Stomach (tissue), 9 donors: ENCODE results near the gene MAOA. TPM values are rescaled to one million over a fixed set of nuclear protein-coding genes. Genes with fewer than 3 reads are reported as not detected.

Source experiments
- DNase-seq, 2 donors: peaks; one replicate each; pipeline versions ENCODE4 v3.0.0 to v3.0.0-alpha.2; 2013 to 2019
- H3K27ac ChIP-seq, 5 donors: fragments of 200-600 bp in 4 of 5; sonication (generic) in 4 of 5; one replicate each; pipeline ENCODE4 v1.5.1; 2013 to 2019; ENCODE audit warnings: mild to moderate bottlenecking in 1 of 5, moderate library complexity in 1 of 5
- H3K27me3 ChIP-seq, 3 donors: fragments of 200-600 bp; sonication (generic); one replicate each; pipeline ENCODE4 v1.5.1; 2017 to 2019; ENCODE audit warnings: mixed run types in 1 of 3
- H3K36me3 ChIP-seq, 4 donors: fragments of 200-600 bp; sonication (generic); 1 replicate in 3 of 4; 2 replicates in 1 of 4; pipeline ENCODE4 v1.5.1; 2016 to 2019
- H3K4me1 ChIP-seq, 4 donors: fragments of 200-600 bp; sonication (generic); one replicate each; pipeline ENCODE4 v1.5.1; 2016 to 2019
- H3K4me3 ChIP-seq, 4 donors: fragments of 200-600 bp; sonication (generic) in 3 of 4; one replicate each; pipeline ENCODE4 v1.5.1; 2016 to 2019; ENCODE audit warnings: mild to moderate bottlenecking in 1 of 4
- H3K9me3 ChIP-seq, 4 donors: fragments of 200-600 bp; sonication (generic); one replicate each; pipeline ENCODE4 v1.5.1; 2016 to 2019
- CTCF ChIP-seq, 7 experiments: fragments of 450-650 bp in 4 of 7; fragments of 200-600 bp in 3 of 7; sonication (generic) in 3 of 7; IDR thresholded peaks; one replicate each; pipeline ENCODE4 v1.5.1; 2016 to 2019; ENCODE audit warnings: antibody characterized with exemption in 7 of 7, control low read depth in 2 of 7, mild to moderate bottlenecking in 1 of 7
- EP300 ChIP-seq: sonication (generic); formaldehyde crosslinking; IDR thresholded peaks from one replicate; pipeline ENCODE4 v1.6.1; 2017; ENCODE audit warnings: antibody characterized with exemption
- POLR2A ChIP-seq, 4 donors: fragments of 450-650 bp; IDR thresholded peaks; one replicate each; pipeline ENCODE4 v1.6.1; 2016; ENCODE audit warnings: antibody characterized with exemption in 4 of 4, control low read depth in 2 of 4, mild to moderate bottlenecking in 1 of 4, moderate library complexity in 1 of 4
- POLR2AphosphoS5 ChIP-seq, 3 donors: sonication (generic); formaldehyde crosslinking; IDR thresholded peaks; one replicate each; pipeline ENCODE4 v1.6.1; 2016; ENCODE audit warnings: antibody characterized with exemption in 3 of 3
- WGBS, 5 donors: extraction: QIAGEN DNeasy Blood & Tissue Kit in 3 of 5; methylation state at CpG; one replicate each; pipeline versions ENCODE4 v1.1.5 to v1.1.7; 2013 to 2018; 5-methylcytosine and 5-hydroxymethylcytosine counted together
- intact Hi-C: fragments of 100-400 bp; cut with DNase I; formaldehyde crosslinking; loops from one replicate; pipeline ENCODE4 v1.15.1; 2023; ENCODE audit warnings: low total_unique reads
- polyA plus RNA-seq, 3 donors: library from polyadenylated mRNA; stranded (reverse); fragments of 200-250 nt; gene quantifications; one replicate each; pipeline ENCODE4 v1.2.3, GENCODE V29; 2013
- total RNA-seq, 5 donors: library from RNA; depleted of rRNA; stranded (reverse); fragments of >200 nt; gene quantifications; one replicate each; pipeline versions ENCODE4 v1.1.0 to v1.2.3, GENCODE V29; 2014 to 2016
- donor health status: healthy with polysubstance abuse.
- donor health status: Bipolar disorder and iron deficiency.
- donor health status: healthy.

Gene MAOA
- total and polyA plus RNA-seq, 8 donors, result 47.0 to 157 (median 81.1) TPM

DNA sequence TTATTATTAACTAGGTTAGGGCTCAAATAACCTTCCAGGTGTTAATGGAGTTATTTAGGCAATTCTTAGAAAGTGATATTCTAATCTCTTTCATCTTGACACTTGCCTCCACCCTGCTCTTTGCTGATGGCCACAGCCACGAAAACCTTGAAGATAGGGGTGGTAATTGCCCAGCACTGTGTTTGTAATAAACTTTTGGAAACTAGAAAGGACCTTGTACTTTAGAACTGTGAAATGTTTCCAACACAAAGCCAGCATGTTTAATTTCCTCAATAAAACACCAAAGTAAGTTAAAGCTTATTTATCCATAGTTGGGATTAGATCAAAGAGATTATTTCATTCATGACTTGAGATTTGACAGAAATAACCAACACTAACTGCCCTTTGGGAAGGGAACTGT is 78.3 kb downstream of the MAOA start:
- H3K27me3 ChIP-seq, result no peaks in the 10 kb centered on the region
- WGBS, 5 donors, result 20 to 46% (median 31%) methylated on average over 1 of the region's 1 CpG
- peaks cover 0 to 57% (median 52%) of the 10 kb centered on the region in 4 donors for H3K36me3 ChIP-seq
- no peak overlapping the region for H3K27ac ChIP-seq
- no peaks in the 10 kb centered on the region for H3K9me3 ChIP-seq
- intact Hi-C loops, result no loop called here
- H3K4me3 ChIP-seq, result no peak overlapping the region
- no peaks in the 10 kb centered on the region for H3K4me1 ChIP-seq
- no peak for DNase-seq
- TF ChIP-seq POLR2A (IDR thresholded peaks at IDR 0.05), result no peak
- no peak for TF ChIP-seq CTCF (IDR thresholded peaks at IDR 0.05)
- TF ChIP-seq EP300, result no peak
- no peak for TF ChIP-seq POLR2AphosphoS5 (IDR thresholded peaks at IDR 0.05)

- intact Hi-C loops, result no loop called here
Observed at GRCh38 chrX:43735534-43735933, 79.4 kb downstream of the MAOA start.

GRCh38 chrX:43735957-43736356 is 79.9 kb downstream of the MAOA start:
- H3K27me3 ChIP-seq, result no peaks in the 10 kb centered on the region
- H3K9me3 ChIP-seq, result no peaks in the 10 kb centered on the region
- no peak for DNase-seq
- no peak overlapping the region for H3K27ac ChIP-seq
- H3K36me3 ChIP-seq, result peaks cover 0 to 57% (median 50%) of the 10 kb centered on the region in 4 donors
- intact Hi-C loops, result no loop called here
- no peak overlapping the region for H3K4me3 ChIP-seq
- TF ChIP-seq EP300, result no peak
- TF ChIP-seq POLR2A (IDR thresholded peaks at IDR 0.05), result no peak
- no peak for TF ChIP-seq POLR2AphosphoS5 (IDR thresholded peaks at IDR 0.05)
- TF ChIP-seq CTCF (IDR thresholded peaks at IDR 0.05), result no peak
- H3K4me1 ChIP-seq, result no peaks in the 10 kb centered on the region
- WGBS, 5 donors, result 41 to 70% (median 56%) methylated on average over 3 of the region's 3 CpGs

More at GRCh38 chrX:43735534-43735933, 79.4 kb downstream of the MAOA start:
- Histone ChIP-seq H3K27ac (no peak overlapping the region), H3K4me3 (no peak overlapping the region), H3K4me1 (no peaks in the 10 kb centered on the region), H3K27me3 (no peaks in the 10 kb centered on the region), H3K9me3 (no peaks in the 10 kb centered on the region), H3K36me3 (peaks cover 0 to 57% (median 50%) of the 10 kb centered on the region in 4 donors)
- TF ChIP-seq CTCF (IDR thresholded peaks at IDR 0.05) (no peak), EP300 (no peak), POLR2AphosphoS5 (IDR thresholded peaks at IDR 0.05) (no peak), POLR2A (IDR thresholded peaks at IDR 0.05) (no peak)
- DNase-seq, result no peak
- 54 to 81% (median 67%) methylated on average over 6 of the region's 6 CpGs for WGBS, 5 donors

DNA sequence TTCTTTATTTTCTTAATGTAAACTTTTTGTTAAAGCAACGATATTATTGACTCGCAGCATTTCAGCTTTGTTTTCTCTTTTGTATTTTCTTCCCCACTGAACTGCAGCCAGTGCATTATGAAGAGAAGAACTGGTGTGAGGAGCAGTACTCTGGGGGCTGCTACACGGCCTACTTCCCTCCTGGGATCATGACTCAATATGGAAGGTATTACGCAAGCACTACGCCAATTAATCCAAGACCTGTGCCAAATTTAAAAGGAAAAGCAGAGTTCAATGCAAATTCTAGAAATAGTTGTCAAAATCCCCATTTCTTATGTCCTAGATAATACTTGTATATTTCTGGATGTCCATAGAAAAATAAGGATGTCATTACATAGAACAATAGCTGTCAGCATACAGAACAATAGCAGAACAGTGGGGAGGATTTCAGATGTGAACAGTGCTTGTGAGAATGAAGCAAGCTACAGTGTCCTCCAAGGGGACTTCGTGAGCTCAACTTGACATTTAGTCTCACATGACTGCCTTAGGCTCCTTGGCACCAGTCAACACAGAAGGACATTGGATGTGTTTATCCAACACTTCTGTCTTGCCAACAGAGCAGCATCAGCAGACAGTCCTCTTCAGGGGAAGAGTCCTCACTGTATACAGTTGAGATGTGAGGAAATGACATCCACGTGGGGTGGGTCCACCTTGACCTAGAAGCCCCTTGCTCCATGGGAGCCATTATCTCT is 85.9 kb downstream of the MAOA start:
- Histone ChIP-seq H3K9me3 (no peaks in the 10 kb centered on the region), H3K4me1 (peaks cover 0 to 27% (median 2%) of the 10 kb centered on the region in 4 donors), H3K27ac (peak overlapping the region in 2 of 5 donors; percentile 15 to 22)

More for the DNA sequence above, 85.9 kb downstream of the MAOA start:
- peaks cover 4 to 45% (median 34%) of the 10 kb centered on the region in 4 donors for H3K36me3 ChIP-seq
- no peak for TF ChIP-seq POLR2A (IDR thresholded peaks at IDR 0.05)
- no peak for TF ChIP-seq CTCF (IDR thresholded peaks at IDR 0.05)
- no peak for TF ChIP-seq EP300
- no peak for TF ChIP-seq POLR2AphosphoS5 (IDR thresholded peaks at IDR 0.05)
- H3K27me3 ChIP-seq, result no peaks in the 10 kb centered on the region
- DNase-seq, result peak in 1 of 2 donors; percentile 13
- intact Hi-C loops, result no loop called here
- no peak overlapping the region for H3K4me3 ChIP-seq
- 54 to 71% (median 64%) methylated on average over 7 of the region's 7 CpGs for WGBS, 5 donors
